ENCODE results near the gene FOXP1. TPM values are rescaled to one million over a fixed set of nuclear protein-coding genes. Genes with fewer than 3 reads are reported as not detected.

FOXP1 gene
- total RNA-seq, 1 experiment from 2014 or later, result 75.3 TPM

DNA sequence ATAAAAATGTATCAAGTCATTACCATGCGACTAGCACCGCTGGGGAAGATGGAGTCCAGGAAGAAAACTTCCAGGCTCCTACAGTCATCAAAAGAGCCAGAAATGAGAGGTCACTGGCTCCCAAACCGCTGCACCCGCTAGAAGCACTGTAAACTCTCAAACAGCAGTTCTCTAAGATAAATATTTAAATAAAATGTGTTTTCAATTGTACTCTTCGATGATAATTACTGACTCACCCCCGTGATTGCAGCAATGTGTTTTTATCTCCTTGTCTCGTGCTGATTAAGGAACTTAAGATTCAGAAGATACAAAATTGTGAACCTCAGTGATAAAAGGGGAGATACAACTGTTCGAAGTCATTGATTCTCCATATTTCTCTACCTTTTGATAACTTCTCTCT is 45.8 kb upstream of the FOXP1 start:
- no peak overlapping the region for H4K91ac ChIP-seq (ENCODE audit: insufficient read length, low read depth, low read length)
- TF ChIP-seq, protein P1, sequence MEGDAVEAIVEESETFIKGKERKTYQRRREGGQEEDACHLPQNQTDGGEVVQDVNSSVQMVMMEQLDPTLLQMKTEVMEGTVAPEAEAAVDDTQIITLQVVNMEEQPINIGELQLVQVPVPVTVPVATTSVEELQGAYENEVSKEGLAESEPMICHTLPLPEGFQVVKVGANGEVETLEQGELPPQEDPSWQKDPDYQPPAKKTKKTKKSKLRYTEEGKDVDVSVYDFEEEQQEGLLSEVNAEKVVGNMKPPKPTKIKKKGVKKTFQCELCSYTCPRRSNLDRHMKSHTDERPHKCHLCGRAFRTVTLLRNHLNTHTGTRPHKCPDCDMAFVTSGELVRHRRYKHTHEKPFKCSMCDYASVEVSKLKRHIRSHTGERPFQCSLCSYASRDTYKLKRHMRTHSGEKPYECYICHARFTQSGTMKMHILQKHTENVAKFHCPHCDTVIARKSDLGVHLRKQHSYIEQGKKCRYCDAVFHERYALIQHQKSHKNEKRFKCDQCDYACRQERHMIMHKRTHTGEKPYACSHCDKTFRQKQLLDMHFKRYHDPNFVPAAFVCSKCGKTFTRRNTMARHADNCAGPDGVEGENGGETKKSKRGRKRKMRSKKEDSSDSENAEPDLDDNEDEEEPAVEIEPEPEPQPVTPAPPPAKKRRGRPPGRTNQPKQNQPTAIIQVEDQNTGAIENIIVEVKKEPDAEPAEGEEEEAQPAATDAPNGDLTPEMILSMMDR (conservative IDR thresholded peaks at IDR 0.05), result no peak
- H3K9ac ChIP-seq (ENCODE audit: extremely low read depth, insufficient read length, low read length), result no peak overlapping the region
- H3K27ac ChIP-seq (ENCODE audit: insufficient read length, low read depth, low read length), result no peak overlapping the region
- H2AFZ ChIP-seq (ENCODE audit: low read length), result no peak overlapping the region
- H4K8ac ChIP-seq (replicated peaks; ENCODE audit: insufficient read length, low read depth, low read length), result no peak overlapping the region
- no peak overlapping the region for H2BK20ac ChIP-seq (ENCODE audit: low read depth, low read length, poor library complexity, severe bottlenecking)
- H3T11ph ChIP-seq (ENCODE audit: low read length), result no peak overlapping the region
- no peak overlapping the region for H3K4me2 ChIP-seq (ENCODE audit: insufficient read depth, insufficient read length, low read length)
- no peak overlapping the region for H3K4ac ChIP-seq (ENCODE audit: low read depth, low read length)
- no peak overlapping the region for H3K14ac ChIP-seq (ENCODE audit: insufficient read depth, low read length)
- no peak overlapping the region for H2BK5ac ChIP-seq (ENCODE audit: insufficient read length, low read length)
- H3K23me2 ChIP-seq (ENCODE audit: insufficient read length, low read depth, low read length, poor library complexity, severe bottlenecking), result no peaks in the 10 kb centered on the region
- no peak overlapping the region for H3K56ac ChIP-seq (ENCODE audit: insufficient read length, low read depth, low read length)
- no peak overlapping the region for H4K5ac ChIP-seq (ENCODE audit: insufficient read length, low read depth, low read length)
- no CpG with 5 or more reads among the region's 8 CpGs for WGBS (ENCODE audit: extremely low coverage, insufficient read length, low lambda C conversion rate)
- H3K4me1 ChIP-seq (ENCODE audit: insufficient read depth, low read length), result no peaks in the 10 kb centered on the region
- H3K4me3 Mint-ChIP-seq, result no peak overlapping the region
- H3K36me3 Mint-ChIP-seq (ENCODE audit: insufficient read depth in 1 of 3, low read depth in 3 of 3), result no peaks in the 10 kb centered on the region
- peaks cover 4 to 7% of the 10 kb centered on the region in 2 experiments; a peak in 3 of 4 replicates for H3K4me1 Mint-ChIP-seq
- H4K20me1 ChIP-seq (ENCODE audit: control insufficient read depth, insufficient read depth, insufficient read length), result no peaks in the 10 kb centered on the region
- no peaks in the 10 kb centered on the region for H3K27me3 ChIP-seq (ENCODE audit: insufficient read depth, low read length)
- peaks cover 0 to 4% of the 10 kb centered on the region in 2 experiments; a peak in 3 of 5 replicates for H3K9me3 Mint-ChIP-seq
- H2AK5ac ChIP-seq (ENCODE audit: insufficient read length, low read length), result no peak overlapping the region
- no peak overlapping the region for H2BK15ac ChIP-seq (ENCODE audit: low read depth, low read length)
- no peaks in the 10 kb centered on the region for H3K79me1 ChIP-seq (ENCODE audit: insufficient read depth, low read depth, low read length, poor library complexity, severe bottlenecking)
- H3K9me3 ChIP-seq (ENCODE audit: control insufficient read depth, low read depth, low read length), result no peaks in the 10 kb centered on the region
- H3K79me2 ChIP-seq (ENCODE audit: insufficient read depth, low read length), result no peaks in the 10 kb centered on the region
- peaks cover 5% of the 10 kb centered on the region; the same call in 1 of the 2 replicates for H3K27me3 Mint-ChIP-seq (ENCODE audit: low read depth)
- no peak overlapping the region for H3K18ac ChIP-seq (ENCODE audit: insufficient read length, low read depth, low read length)
- no peak for DNase-seq
- no peak overlapping the region for H3K23ac ChIP-seq (ENCODE audit: insufficient read length, low read depth, low read length)
- no peak overlapping the region for H2BK12ac ChIP-seq (ENCODE audit: insufficient read length, low read depth, low read length)
- no peak overlapping the region for H2BK120ac ChIP-seq (ENCODE audit: low read depth, low read length, poor library complexity, severe bottlenecking)
- no peak overlapping the region for H3K27ac Mint-ChIP-seq

All from H9 (cell line).